ENCODE data around the gene RADIL.

Gene RADIL

DNA sequence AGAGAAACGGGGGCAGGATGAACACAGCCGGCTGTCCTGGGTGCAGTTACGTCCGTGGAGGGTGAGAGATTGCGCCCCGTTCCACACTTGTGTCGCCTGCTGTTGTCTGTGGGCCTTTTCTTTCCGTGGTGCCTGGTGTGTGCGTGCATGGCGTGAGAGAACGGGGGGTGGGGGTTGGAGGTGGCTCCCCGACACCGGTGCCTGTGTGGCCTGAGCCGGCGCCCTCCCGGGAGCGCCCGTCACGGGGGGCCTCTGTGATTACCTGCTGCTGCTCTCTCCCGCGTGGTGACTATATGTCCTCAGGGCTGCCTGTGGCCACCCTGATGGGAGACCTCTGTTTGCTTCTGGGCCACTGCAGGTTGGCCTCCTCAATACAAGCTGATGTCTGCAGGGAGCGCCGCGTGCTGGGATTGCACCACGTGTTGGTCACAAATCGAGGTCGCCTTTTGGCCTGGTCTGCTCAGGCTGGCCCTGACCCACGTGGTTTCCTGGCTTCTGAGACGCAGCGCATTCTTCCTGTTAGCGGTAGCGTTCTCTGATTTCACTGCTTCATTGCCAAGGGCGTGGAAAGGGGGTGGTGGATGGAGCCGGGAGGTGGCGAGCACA, 119.0 kb downstream of the RADIL start:
- DNase-seq (ENCODE audit: low read depth) = no peak
- H3K4me3 ChIP-seq (ENCODE audit: low read depth, low read length) = no peak overlapping the region
- TF ChIP-seq CTCF (IDR thresholded peaks at IDR 0.05; ENCODE audit: low read depth, low read length, missing control alignments) = no peak

GRCh38 chr7:4763794-4764185, 119.7 kb downstream of the RADIL start:
- TF ChIP-seq CTCF (IDR thresholded peaks at IDR 0.05; ENCODE audit: low read depth, low read length, missing control alignments) = no peak
- no peak overlapping the region for H3K4me3 ChIP-seq (ENCODE audit: low read depth, low read length)
- DNase-seq (ENCODE audit: low read depth) = no peak

- H3K4me3 ChIP-seq (ENCODE audit: low read depth, low read length) = no peak overlapping the region
- no peak for TF ChIP-seq CTCF (IDR thresholded peaks at IDR 0.05; ENCODE audit: low read depth, low read length, missing control alignments)
- DNase-seq (ENCODE audit: low read depth) = no peak
Measured at GRCh38 chr7:4763091-4763793, 120.3 kb downstream of the RADIL start.

GRCh38 chr7:4762121-4763055, 121.1 kb downstream of the RADIL start:
- no peak for TF ChIP-seq CTCF (IDR thresholded peaks at IDR 0.05; ENCODE audit: low read depth, low read length, missing control alignments)
- no peak for DNase-seq (ENCODE audit: low read depth)
- no peak overlapping the region for H3K4me3 ChIP-seq (ENCODE audit: low read depth, low read length)

- TF ChIP-seq CTCF (IDR thresholded peaks at IDR 0.05; ENCODE audit: low read depth, low read length, missing control alignments) = no peak
Measured at GRCh38 chr7:4760952-4761351, 122.6 kb downstream of the RADIL start.

DNA sequence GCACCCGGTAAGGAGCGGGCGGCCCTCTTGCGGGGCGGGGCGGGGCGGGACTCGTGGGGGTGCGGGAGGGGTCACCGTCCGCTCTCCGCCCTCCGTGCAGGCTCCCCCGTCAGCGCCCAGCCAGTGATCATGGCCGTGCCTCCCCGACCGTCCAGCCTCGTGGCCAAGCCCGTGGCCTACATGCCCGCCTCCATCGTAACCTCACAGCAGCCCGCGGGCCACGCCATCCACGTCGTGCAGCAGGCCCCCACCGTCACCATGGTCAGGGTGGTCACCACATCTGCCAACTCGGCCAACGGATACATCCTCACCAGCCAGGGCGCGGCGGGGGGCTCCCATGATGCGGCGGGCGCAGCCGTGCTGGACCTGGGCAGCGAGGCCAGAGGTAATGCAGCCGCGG, 124.3 kb downstream of the RADIL start:
- no peak for TF ChIP-seq CTCF (IDR thresholded peaks at IDR 0.05; ENCODE audit: low read depth, low read length, missing control alignments)
- no peak for DNase-seq (ENCODE audit: low read depth)
- no peak overlapping the region for H3K4me3 ChIP-seq (ENCODE audit: low read depth, low read length)

More at GRCh38 chr7:4760952-4761351, 122.6 kb downstream of the RADIL start:
- no peak overlapping the region for H3K4me3 ChIP-seq (ENCODE audit: low read depth, low read length)
- DNase-seq (ENCODE audit: low read depth) = no peak

Data from GM12864 (cell line).